Epidermal melanocyte (primary cell): ENCODE results near the gene ELAC2.

ENCODE experiments used
- DNase-seq: peaks from one replicate; pipeline ENCODE4 v3.0.0; 2011; ENCODE audit warnings: low spot score; ENCODE audit not compliant: insufficient read length

The ELAC2 gene

GRCh38 chr17:13016881-13017654 lies 759 bp downstream of the ELAC2 start:
- no peak for DNase-seq

GRCh38 chr17:13014801-13015200 lies 3.0 kb downstream of the ELAC2 start:
- no peak for DNase-seq

- no peak for DNase-seq
Observed at GRCh38 chr17:13010959-13011358, 6.9 kb downstream of the ELAC2 start.

- no peak for DNase-seq
Observed at GRCh38 chr17:13008461-13008860, 9.4 kb downstream of the ELAC2 start.

- no peak for DNase-seq
Observed at GRCh38 chr17:13005530-13005929, 12.3 kb downstream of the ELAC2 start.

- DNase-seq = no peak
Observed at GRCh38 chr17:13004336-13004735, 13.5 kb downstream of the ELAC2 start.

- no peak for DNase-seq
Observed at GRCh38 chr17:13003927-13004326, 13.9 kb downstream of the ELAC2 start.

- no peak for DNase-seq
Observed at GRCh38 chr17:13003454-13003851, 14.4 kb downstream of the ELAC2 start.

- peak; percentile 54 for DNase-seq
Observed at GRCh38 chr17:13002761-13003453, 14.9 kb downstream of the ELAC2 start.

- DNase-seq = no peak
Observed at GRCh38 chr17:13001991-13002615, 15.7 kb downstream of the ELAC2 start.

- DNase-seq = no peak
Observed at GRCh38 chr17:13000561-13000960, 17.3 kb downstream of the ELAC2 start.

GRCh38 chr17:12998874-12999273 lies 19.0 kb downstream of the ELAC2 start:
- no peak for DNase-seq

GRCh38 chr17:12998461-12998860 lies 19.4 kb downstream of the ELAC2 start:
- DNase-seq = no peak

- DNase-seq = no peak
Observed at GRCh38 chr17:12996941-12997340, 20.9 kb downstream of the ELAC2 start.

GRCh38 chr17:12996357-12996756 lies 21.5 kb downstream of the ELAC2 start:
- no peak for DNase-seq

GRCh38 chr17:12995896-12996295 lies 21.9 kb downstream of the ELAC2 start:
- DNase-seq = no peak

- no peak for DNase-seq
Observed at GRCh38 chr17:12995106-12995895, 22.5 kb downstream of the ELAC2 start.

GRCh38 chr17:12994341-12995074 lies 23.3 kb downstream of the ELAC2 start:
- DNase-seq = no peak

- no peak for DNase-seq
Observed at GRCh38 chr17:12993631-12994030, 24.2 kb downstream of the ELAC2 start.

GRCh38 chr17:12992676-12993075 lies 25.2 kb downstream of the ELAC2 start:
- DNase-seq = no peak

- no peak for DNase-seq
Observed at GRCh38 chr17:12990926-12991325, 26.9 kb downstream of the ELAC2 start.
